ENCODE data around the gene LIF.
"Not testable (repeated sequence)": the region's sequence is repeated elsewhere in the genome, so short reads cannot be mapped to it uniquely, and the experiment has no call there.

Gene LIF

DNA sequence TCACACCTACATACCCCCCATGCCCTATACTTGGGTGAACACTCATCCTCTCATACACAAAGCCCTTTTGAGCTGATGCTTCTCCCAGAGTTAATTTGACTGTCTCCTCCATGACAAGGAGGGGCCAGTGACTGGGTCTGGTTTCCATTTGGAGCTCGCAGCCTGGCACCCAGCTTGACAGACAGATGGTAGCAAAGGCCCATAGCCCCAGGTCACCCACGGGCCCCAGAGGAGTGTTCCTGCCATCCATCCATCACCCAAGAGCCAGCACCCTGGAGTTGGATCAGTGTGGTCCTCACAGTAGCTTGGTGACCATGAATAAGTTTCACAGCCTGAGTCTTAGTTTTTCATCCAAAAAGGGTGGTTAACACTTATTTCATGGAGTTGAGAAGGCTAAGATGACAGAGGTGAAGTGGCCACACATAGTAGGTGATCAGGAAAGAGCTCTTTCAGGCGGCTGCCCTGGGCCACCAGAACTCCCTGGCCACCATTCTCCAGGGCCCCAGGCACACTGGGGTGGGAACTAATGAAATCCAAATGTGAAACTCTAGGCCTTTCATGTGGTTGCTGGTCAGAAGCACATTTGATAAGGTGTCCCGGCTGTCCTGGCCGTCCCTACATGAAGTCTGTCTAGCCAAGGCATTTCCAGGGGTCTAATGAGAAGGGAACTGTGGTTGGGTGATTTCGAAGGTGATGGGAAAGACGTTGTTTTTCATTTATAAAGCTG lies 42.4 kb downstream of the LIF start:
- no peak for DNase-seq

DNA sequence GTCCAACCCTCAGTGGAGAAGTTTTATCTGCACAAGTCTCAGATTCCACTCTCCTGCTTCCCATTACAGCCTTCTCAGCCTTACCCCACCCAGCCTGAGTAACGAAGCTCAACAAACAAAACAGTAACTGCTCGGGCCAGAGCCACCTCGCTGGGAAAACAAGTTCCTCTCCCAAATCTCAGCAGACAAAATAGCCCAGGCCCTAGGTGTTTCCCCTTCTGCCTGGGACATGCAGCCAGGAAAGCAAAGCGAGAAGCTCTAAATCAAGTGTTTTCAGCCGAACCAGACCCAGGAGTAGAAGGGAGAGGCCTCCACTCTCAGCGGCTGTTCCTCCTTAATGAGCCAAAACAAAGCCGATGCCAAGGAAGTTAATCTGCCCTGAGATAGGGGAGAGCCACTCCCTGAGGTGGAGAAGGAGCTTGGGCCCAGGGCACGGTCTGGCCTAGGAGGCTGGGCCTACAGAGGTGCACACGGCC lies 44.0 kb downstream of the LIF start:
- DNase-seq = no peak

DNA sequence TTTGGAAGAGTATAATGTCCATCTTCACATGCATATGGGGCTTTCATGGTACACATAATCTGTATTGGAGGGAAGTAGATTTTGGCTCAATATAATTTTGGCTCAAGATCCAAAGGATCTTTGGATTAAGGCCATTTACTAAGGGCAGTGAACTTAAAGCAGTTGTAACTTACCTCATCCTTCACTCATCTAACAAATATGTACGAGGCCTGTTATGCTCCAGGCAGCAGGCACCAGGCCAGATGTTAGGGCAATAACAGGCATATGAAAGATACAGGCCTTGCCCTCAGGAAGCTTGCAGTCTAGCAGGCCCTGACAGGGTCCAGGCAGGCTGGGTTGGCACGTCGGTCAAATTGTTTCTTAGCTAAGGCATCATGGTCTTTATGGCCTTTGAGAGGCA lies 44.6 kb downstream of the LIF start:
- no peak for DNase-seq

DNA sequence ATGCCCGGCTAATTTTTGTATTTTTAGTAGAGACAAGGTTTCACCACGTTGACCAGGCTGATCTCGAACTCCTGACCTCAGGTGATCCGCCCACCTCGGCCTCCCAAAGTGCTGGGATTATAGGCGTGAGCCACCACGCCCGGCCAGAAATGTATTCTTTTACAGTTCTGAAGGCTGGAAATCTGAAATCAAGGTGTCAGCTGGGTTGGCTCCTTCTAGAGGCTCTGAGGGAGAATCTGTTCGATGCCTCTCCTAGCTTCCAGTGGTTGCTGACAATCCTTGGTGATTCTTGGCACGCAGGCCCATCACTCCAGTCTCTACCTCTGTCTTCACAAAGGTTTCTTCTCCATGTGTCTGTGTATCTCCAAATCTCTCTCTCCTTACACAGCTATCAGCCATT lies 45.7 kb downstream of the LIF start:
- DNase-seq = not testable (repeated sequence)

DNA sequence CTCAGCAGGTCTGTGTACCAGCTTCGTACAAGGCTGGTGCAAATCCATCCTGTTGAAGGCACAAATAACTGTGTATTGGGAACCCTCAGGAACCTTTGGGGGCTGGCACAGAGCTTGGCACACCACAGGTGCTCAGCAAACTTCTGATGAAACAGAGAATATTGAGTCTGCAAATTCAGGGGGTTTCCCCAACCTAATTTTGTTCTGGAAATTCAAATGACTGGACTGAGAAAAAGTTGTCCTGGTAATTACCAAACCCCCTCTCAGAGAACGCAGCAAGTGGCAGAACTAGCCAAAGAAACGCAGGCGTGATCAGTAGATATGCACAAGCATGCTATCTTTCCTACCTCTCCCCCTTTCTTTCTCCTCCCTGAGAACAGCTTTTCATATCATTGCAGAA lies 47.6 kb downstream of the LIF start:
- DNase-seq = no peak

DNA sequence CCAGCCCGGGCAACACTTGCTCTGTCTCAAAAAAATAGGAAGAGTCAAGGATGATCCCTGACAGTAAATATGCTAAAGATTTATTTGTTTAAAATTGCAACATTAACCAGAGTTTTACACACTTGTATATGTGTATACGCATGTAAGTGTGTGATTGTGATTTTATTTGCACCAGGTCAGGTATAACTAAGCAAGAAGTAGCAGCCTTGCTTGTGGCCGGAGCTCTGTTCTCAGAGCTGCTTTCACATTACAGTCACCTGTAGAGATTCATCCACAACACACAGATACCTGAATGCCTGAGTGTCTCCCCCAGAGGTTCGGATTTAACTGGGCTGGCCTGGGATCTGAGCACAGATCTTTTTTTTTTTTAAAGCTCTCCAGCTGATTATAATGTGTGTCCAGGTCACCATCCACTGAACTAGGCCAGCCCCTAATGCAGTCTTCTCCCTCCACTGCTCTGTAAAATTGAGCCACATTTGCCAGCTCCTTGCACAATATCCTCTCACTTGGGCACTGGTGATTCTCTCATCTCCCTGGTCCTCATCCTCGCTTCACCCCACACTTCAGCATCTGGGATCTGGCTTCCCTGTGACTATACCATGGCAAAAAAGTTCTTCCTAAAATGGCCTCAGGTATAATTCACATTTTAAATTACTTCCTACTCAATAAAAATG lies 48.3 kb downstream of the LIF start:
- no peak for DNase-seq

DNA sequence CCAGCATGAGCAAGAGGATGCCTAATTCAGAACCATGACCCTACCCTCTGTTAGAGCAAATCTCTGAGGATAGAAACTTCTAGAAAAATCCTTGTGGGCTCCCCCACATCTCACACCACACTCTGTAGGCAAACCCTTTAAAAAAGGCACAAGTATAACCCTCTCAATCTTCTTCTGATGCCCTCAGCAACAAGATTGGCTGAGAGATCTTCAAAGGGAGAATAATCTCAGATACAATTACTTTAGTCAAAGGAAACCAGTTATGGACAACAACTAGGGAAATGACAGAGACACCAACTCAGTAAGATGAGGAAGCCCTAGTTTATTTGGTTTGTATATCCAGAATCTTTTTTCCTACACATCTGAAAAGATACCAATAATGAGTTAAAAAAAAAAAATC lies 49.2 kb downstream of the LIF start:
- no peak for DNase-seq

DNA sequence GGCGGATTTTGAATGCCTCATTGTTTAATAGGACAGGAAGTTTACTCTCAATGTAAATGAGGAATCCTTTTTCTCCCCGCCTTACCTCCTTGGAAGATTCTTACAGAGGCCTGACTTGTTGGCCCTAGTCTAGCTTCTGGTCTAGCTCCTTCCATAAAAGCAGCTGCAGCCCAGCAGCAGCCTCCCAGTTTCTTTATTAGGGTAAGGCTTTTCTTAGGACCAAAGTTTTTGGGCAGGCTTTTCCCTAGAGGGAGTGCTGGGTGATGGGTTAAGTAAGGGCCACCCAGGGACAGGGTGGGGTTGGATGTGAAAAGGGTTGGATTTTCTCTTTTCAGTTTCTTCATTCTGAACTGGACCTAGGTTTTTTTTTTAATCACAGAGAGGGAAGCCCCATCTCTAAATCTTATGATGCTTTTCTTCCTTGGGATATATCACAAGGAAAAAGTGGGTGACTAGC lies 49.7 kb downstream of the LIF start:
- DNase-seq = no peak

DNA sequence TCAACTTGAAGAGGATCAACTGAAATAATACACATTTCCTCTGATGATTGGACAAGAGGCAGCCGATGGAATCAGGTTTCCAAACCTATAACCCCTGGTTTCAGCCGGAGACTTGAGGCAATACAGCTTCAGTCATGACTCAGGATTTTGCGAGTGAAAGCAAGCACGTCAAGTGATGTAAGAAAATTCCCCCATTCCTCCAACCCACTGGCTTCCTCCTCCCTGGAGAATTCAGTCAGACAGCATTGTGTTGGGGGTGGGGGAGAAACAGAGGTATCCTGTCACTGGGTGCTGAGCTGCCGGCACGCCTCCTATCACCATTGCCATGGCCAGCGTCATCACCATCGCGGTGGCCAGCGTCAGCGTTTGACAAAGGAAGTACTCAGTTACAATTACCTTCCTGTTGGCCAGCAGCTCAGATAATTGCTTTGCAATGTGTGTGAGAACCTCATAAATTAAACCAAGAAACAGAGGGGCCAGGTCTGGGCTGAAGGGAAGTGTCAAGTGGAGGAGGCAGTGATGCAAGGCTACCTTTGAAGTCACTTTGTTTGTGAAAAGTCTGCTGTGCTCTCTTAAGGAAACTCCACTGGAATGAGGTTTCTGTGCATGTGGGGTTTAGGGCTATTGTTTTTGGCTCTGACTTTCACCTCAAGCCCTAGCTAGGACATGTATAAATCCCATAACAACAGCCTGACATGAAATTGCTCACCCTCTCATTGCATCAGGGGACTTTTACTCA lies 50.2 kb downstream of the LIF start:
- peak; percentile 100 for DNase-seq

DNA sequence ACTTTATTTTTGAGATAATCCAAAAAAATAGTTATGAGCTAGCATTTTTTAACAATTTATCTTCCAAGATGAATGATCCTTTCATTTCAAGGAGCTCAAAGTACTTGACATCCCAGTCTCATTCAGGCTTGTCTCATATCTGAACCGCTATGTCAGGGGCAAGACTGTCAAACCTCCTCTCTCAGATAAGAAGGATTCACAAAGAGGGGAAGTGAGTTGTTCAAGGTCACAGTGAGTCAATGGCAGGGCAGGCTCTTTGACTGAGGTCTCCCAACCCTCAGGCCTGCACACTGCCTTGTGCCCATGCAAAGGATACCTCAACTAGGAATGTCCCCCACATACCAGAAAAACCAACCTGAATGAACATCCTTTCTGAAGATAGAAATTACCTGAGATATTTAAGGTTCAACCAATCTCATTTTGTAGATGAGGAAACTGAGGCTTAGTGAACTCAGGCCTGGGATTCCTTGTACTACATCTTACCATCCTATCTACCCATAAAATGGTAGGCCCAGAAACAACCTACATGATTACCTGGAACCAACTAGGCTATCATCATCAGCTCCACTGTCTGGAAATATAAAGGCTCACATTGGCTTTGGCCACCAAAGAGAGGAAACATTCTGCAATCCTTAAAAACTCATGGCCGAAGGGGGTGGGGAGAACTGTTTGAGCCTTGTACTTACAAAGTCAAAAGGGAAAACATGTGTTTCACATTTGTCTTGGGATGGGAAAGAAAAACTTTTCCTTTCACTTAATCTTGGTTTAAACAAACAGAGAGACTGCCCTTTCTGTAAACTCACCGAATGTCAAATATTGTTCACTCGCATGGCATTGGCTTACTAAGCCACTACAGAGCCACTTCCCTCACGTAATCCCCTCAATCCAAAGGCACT lies 51.1 kb downstream of the LIF start:
- no peak for DNase-seq

DNA sequence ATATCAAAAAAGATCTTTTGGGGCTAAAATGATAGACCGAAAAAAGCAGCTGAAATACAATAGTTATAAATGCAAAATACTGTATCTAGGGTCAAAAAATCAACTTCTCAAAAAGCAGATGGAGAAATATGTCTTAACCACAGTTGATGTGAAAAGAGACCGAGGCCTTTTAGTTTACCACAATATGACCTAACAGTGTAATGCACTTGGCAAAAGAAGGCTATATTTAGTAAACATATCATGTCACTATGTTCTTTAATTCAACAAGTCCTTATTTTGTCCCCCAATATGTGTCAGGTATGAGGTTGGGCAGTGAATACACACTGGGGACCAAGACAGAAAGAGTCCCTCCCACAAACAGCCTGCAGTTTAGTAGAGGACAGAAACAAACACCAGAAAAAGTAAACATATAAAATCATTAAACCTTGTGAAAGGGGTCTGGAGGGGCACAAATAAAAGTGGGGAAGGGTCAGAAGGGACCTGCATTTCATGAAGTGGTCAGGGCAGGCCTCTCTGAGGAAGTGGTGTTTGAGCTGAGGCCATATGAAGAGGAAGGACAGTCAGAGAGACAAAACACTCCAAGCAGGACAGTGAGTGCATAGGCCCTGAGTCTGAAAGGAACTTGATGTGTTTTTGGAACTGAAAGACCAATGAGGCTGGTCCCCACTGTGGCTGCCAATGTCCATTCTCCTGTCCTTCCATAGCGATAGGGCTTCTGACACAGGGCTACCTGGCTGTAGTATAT lies 53.4 kb downstream of the LIF start:
- DNase-seq = no peak

DNA sequence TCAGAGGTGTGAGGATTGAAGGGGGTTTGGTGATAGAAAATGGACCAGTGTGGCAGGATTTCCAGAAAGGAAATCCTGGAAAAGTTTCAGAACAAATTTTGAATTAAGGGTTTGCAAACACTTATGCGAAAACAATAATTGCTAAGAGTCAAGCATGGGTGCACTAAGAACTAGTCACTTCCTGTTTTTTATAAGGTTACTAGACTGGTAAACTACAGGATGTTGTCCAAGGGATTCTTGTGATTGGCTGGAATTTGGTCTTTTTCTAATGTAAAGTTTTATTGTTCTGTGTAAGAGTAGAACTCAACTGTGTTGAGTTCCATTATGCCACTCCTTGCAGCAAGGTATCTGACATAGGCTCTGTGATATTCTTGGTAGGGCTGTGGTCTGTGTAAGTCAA lies 54.1 kb downstream of the LIF start:
- no peak for DNase-seq

DNA sequence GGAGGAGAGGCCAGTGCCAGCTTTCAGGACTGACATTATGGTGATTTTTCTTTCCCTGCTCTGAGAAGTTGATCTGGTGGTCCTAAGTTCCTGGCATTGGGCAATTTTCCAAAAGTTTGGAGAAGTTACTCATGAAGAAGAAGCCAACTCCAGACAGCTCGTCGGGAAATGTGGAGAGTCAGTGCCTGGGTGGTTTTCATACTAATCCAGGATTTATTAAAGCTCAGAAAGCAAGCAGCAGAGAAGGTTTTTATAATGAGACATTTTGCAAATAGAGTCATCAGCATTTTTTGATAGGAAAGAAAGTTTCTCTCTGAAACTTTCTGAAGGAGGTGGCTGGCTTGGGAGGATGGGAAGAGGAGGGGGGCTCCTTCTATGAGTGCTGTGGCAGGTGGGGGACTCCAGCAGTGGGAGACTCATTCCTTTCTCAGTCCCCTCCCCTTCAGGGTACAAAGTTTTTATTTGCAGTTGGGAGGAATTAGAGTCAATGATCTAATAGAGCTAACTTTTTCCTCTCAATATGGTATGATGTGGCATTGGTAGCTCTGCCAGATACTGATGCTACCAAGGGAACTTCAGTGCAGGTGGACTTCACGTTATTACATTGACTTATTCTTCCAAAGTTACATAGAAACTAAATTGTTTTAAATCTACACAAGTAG lies 55.4 kb downstream of the LIF start:
- DNase-seq = no peak

DNA sequence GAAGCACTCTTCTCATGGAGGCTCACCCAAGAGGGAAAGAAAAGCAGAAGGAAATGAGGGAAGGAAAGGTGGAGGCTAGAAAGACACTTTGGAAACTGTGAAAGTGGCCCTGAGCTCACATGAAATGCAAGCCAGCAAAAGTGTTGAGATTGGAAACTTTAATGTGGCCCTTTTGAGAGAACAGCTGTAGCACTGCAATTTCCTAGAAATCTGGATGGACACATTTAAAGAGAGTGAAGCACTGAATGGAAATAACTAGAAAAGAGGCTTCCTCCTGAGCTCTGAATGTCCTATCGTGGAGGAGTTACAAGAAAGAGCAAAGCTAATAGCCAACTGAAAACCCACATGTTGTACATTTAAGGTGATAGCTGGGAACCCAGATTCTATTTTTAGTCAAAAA lies 56.0 kb downstream of the LIF start:
- DNase-seq = no peak
